Measurements from ENCODE around the gene OR8G1. TPM values are rescaled to one million over a fixed set of nuclear protein-coding genes. Genes with fewer than 3 reads are reported as not detected.

OR8G1 gene
- total RNA-seq, 1 donor from 2014 or later = not detected

Other genes starting within 250 kb of the OR8G1 start
- not detected for gene OR10G6, start 245.9 kb upstream of the OR8G1 start, total RNA-seq
- gene OR10G4, start 228.1 kb upstream of the OR8G1 start, total RNA-seq = not detected
- not detected for gene OR10G9, start 218.1 kb upstream of the OR8G1 start, total RNA-seq
- not detected for gene OR10G8, start 214.3 kb upstream of the OR8G1 start, total RNA-seq
- gene OR10G7, start 199.8 kb upstream of the OR8G1 start, total RNA-seq = not detected
- 3.5 TPM for gene VWA5A, start 125.6 kb upstream of the OR8G1 start, total RNA-seq
- gene OR10D3, start 57.8 kb upstream of the OR8G1 start, total RNA-seq = not detected
- gene OR8G5, start 15.3 kb downstream of the OR8G1 start, total RNA-seq = not detected
- gene OR8D1, start 72.9 kb downstream of the OR8G1 start, total RNA-seq = not detected
- gene OR8D2, start 79.1 kb downstream of the OR8G1 start, total RNA-seq = not detected
- gene OR8B2, start 143.4 kb downstream of the OR8G1 start, total RNA-seq = not detected
- not detected for gene OR8B3, start 157.9 kb downstream of the OR8G1 start, total RNA-seq
- not detected for gene OR8B4, start 183.8 kb downstream of the OR8G1 start, total RNA-seq
- gene OR8B8, start 204.6 kb downstream of the OR8G1 start, total RNA-seq = not detected